GM21447 (cell line): ENCODE results near the gene PAX3.

Source experiments
- ATAC-seq: cut with Tn5 transposase; IDR thresholded peaks from one replicate; pipeline ENCODE4 v1.9.1; 2021; ENCODE audit not compliant: unreplicated experiment

Gene PAX3

GRCh38 chr2:222310747-222311318, 12.0 kb upstream of the PAX3 start:
- ATAC-seq: no peak

- ATAC-seq: no peak
Measured at GRCh38 chr2:222309766-222310165, 11.0 kb upstream of the PAX3 start.

- ATAC-seq: no peak
Measured at GRCh38 chr2:222309361-222309760, 10.6 kb upstream of the PAX3 start.

GRCh38 chr2:222307978-222308730, 9.4 kb upstream of the PAX3 start:
- no peak for ATAC-seq

- ATAC-seq: no peak
Measured at GRCh38 chr2:222307143-222307756, 8.5 kb upstream of the PAX3 start.

- ATAC-seq: no peak
Measured at GRCh38 chr2:222306393-222307142, 7.8 kb upstream of the PAX3 start.

- ATAC-seq: no peak
Measured at GRCh38 chr2:222305516-222306392, 7.0 kb upstream of the PAX3 start.

GRCh38 chr2:222304737-222305515, 6.1 kb upstream of the PAX3 start:
- peak; percentile 32 for ATAC-seq

GRCh38 chr2:222303828-222304736, 5.3 kb upstream of the PAX3 start:
- no peak for ATAC-seq

GRCh38 chr2:222303045-222303827, 4.4 kb upstream of the PAX3 start:
- no peak for ATAC-seq

- ATAC-seq: no peak
Measured at GRCh38 chr2:222302178-222303018, 3.6 kb upstream of the PAX3 start.

- ATAC-seq: no peak
Measured at GRCh38 chr2:222301796-222302118, 3.0 kb upstream of the PAX3 start.

- no peak for ATAC-seq
Measured at GRCh38 chr2:222301053-222301795, 2.4 kb upstream of the PAX3 start.

- ATAC-seq: no peak
Measured at GRCh38 chr2:222300726-222301052, 1.9 kb upstream of the PAX3 start.

- no peak for ATAC-seq
Measured at GRCh38 chr2:222299906-222300725, 1.3 kb upstream of the PAX3 start.

GRCh38 chr2:222298001-222298310, 842 bp downstream of the PAX3 start:
- ATAC-seq: no peak
